ENCODE measurements around the gene CLASP2.

GRCh38 chr3:33642806-33643205, 75.2 kb downstream of the CLASP2 start:
- TF ChIP-seq TAF1 (IDR thresholded peaks at IDR 0.05; ENCODE audit: low read depth) (no peak), ZBTB7A (IDR thresholded peaks at IDR 0.05; ENCODE audit: low read depth) (no peak), CEBPB (IDR thresholded peaks at IDR 0.05) (no peak), EP300 (IDR thresholded peaks at IDR 0.05; ENCODE audit: borderline replicate concordance) (no peak), REST (IDR thresholded peaks at IDR 0.05; ENCODE audit: low read depth) (no peak), YY1 (IDR thresholded peaks at IDR 0.05; ENCODE audit: low read depth) (no peak), RAD21 (IDR thresholded peaks at IDR 0.05; ENCODE audit: low read depth) (no peak), CREB1 (IDR thresholded peaks at IDR 0.05; ENCODE audit: low read depth) (no peak), MAX (IDR thresholded peaks at IDR 0.05) (no peak), TCF12 (IDR thresholded peaks at IDR 0.05; ENCODE audit: low read depth) (no peak), TEAD4 (IDR thresholded peaks at IDR 0.05) (no peak), USF1 (IDR thresholded peaks at IDR 0.05) (no peak), EGR1 (IDR thresholded peaks at IDR 0.05) (no peak)

All from Ishikawa (cell line).